Right hindlimb (tissue), 1 donor: ENCODE data around the gene KIAA1328.
"Not testable (repeated sequence)": the region's sequence is repeated elsewhere in the genome, so short reads cannot be mapped to it uniquely, and the experiment has no call there.

ENCODE experiments used
- DNase-seq: peaks from one replicate; pipeline ENCODE4 v3.0.0-alpha.2; 2018

KIAA1328 gene

GRCh38 chr18:36888778-36889177 lies 59.9 kb downstream of the KIAA1328 start:
- DNase-seq: no peak

- no peak for DNase-seq
Measured at GRCh38 chr18:36889321-36889720, 60.4 kb downstream of the KIAA1328 start.

GRCh38 chr18:36889742-36890141 lies 60.8 kb downstream of the KIAA1328 start:
- DNase-seq: no peak

GRCh38 chr18:36890598-36890997 lies 61.7 kb downstream of the KIAA1328 start:
- no peak for DNase-seq

GRCh38 chr18:36893227-36893626 lies 64.3 kb downstream of the KIAA1328 start:
- DNase-seq: no peak

GRCh38 chr18:36895606-36896005 lies 66.7 kb downstream of the KIAA1328 start:
- DNase-seq: no peak

- DNase-seq: no peak
Measured at GRCh38 chr18:36897253-36897652, 68.3 kb downstream of the KIAA1328 start.

GRCh38 chr18:36899289-36899688 lies 70.4 kb downstream of the KIAA1328 start:
- no peak for DNase-seq

GRCh38 chr18:36900466-36900865 lies 71.5 kb downstream of the KIAA1328 start:
- no peak for DNase-seq

GRCh38 chr18:36901277-36901701 lies 72.4 kb downstream of the KIAA1328 start:
- DNase-seq: no peak

GRCh38 chr18:36903215-36903928 lies 74.4 kb downstream of the KIAA1328 start:
- DNase-seq: no peak

GRCh38 chr18:36905571-36905970 lies 76.6 kb downstream of the KIAA1328 start:
- no peak for DNase-seq

- not testable (repeated sequence) for DNase-seq
Measured at GRCh38 chr18:36909282-36909681, 80.4 kb downstream of the KIAA1328 start.

- no peak for DNase-seq
Measured at GRCh38 chr18:36912887-36913286, 84.0 kb downstream of the KIAA1328 start.

GRCh38 chr18:36917907-36918306 lies 89.0 kb downstream of the KIAA1328 start:
- no peak for DNase-seq

GRCh38 chr18:36929601-36930000 lies 100.7 kb downstream of the KIAA1328 start:
- DNase-seq: no peak

- DNase-seq: no peak
Measured at GRCh38 chr18:36931106-36931505, 102.2 kb downstream of the KIAA1328 start.

GRCh38 chr18:36933552-36933951 lies 104.6 kb downstream of the KIAA1328 start:
- DNase-seq: no peak

- no peak for DNase-seq
Measured at GRCh38 chr18:36934884-36935283, 106.0 kb downstream of the KIAA1328 start.

- no peak for DNase-seq
Measured at GRCh38 chr18:36942264-36942663, 113.3 kb downstream of the KIAA1328 start.

- DNase-seq: no peak
Measured at GRCh38 chr18:36947820-36948348, 119.0 kb downstream of the KIAA1328 start.

- no peak for DNase-seq
Measured at GRCh38 chr18:36950282-36950681, 121.4 kb downstream of the KIAA1328 start.

- no peak for DNase-seq
Measured at GRCh38 chr18:36950960-36951359, 122.0 kb downstream of the KIAA1328 start.

GRCh38 chr18:36953047-36953446 lies 124.1 kb downstream of the KIAA1328 start:
- DNase-seq: no peak

GRCh38 chr18:36960038-36960437 lies 131.1 kb downstream of the KIAA1328 start:
- no peak for DNase-seq
